GM18507 (cell line): ENCODE results near the gene TPBG.

ENCODE experiments used
- DNase-seq: peaks from one replicate; pipeline ENCODE4 v3.0.0; 2011; ENCODE audit warnings: low read depth; ENCODE audit not compliant: insufficient read length; ENCODE audit errors: extremely low spot score
- FAIRE-seq: peaks from 2 replicates; lab custom pipeline; 2011; peaks lifted over from hg19 to GRCh38; lab: Jason Lieb, UNC

The TPBG gene, protein sequence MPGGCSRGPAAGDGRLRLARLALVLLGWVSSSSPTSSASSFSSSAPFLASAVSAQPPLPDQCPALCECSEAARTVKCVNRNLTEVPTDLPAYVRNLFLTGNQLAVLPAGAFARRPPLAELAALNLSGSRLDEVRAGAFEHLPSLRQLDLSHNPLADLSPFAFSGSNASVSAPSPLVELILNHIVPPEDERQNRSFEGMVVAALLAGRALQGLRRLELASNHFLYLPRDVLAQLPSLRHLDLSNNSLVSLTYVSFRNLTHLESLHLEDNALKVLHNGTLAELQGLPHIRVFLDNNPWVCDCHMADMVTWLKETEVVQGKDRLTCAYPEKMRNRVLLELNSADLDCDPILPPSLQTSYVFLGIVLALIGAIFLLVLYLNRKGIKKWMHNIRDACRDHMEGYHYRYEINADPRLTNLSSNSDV

GRCh38 chr6:82363428-82364086 lies at the start of gene TPBG:
TPBG (plus strand) TSS chr6:82363817; CDS start chr6:82364962, 1,145 bp downstream.
- DNase-seq (no peak), FAIRE-seq (no peak)

GRCh38 chr6:82322386-82322785 lies 41.2 kb upstream of the TPBG start:
- DNase-seq: no peak
- no peak for FAIRE-seq

DNA sequence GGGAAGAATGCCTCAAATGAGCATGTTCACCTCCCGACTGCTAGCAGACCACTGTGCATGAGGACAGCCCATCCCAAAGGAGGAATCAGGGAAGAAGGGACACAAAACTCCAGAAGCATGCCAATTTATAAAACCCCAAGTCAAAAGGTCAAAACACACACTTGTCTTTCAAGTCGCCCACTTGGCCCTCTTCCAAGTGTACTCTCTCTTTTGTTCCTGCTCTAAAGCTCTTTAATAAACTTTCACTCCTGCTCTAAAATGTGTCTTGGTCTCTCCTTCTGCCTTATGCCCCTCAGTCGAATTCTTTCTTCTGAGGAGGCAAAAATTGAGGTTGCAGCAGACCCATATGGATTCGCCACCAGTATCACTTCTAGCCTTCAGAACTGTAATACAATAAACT lies 33.9 kb upstream of the TPBG start:
- no peak for FAIRE-seq
- no peak for DNase-seq

- FAIRE-seq: no peak
Measured at GRCh38 chr6:82330171-82330804, 33.3 kb upstream of the TPBG start.

GRCh38 chr6:82331031-82331773 lies 32.4 kb upstream of the TPBG start:
- DNase-seq: no peak
- FAIRE-seq: no peak

More at GRCh38 chr6:82330171-82330804, 33.3 kb upstream of the TPBG start:
- DNase-seq: no peak

DNA sequence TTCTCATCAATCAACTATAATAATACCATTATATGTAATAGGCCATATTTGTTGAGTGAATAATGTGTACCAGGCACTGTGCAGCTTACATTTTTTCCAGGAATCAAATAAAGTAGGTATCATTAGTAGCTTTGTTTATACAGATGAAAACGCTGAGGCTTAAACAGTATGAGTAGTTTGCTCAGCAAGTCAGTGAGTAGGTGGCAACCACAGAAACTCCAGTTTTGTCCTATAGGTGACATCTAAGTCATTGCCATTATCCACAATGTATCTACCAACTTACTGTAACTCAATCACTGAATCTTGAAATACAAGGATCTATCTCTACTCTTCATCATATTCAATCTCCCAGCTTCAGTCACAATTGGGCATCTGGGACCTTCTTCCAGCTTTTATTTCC lies 29.8 kb upstream of the TPBG start:
- FAIRE-seq (no peak), DNase-seq (no peak)

- FAIRE-seq (no peak), DNase-seq (no peak)
Measured at GRCh38 chr6:82337688-82338257, 25.8 kb upstream of the TPBG start.

DNA sequence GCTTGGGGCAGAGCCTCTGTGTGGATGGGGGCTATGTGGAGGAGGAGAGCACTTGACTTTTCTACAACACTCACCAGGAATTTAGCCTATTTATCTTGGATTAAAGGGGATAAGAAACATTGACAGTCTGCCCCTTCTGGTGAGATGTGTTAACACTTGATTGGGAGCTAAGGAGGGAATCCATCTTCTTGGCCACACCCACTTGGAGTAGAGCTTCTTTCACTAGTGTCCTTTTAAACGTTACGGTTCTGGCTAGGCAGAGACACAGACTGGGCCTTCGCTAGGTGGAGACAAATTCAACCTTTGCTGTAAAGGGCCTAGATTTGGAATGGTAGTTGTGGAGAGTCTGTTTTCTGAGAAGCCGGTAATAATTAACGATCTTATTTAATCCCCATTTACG lies 15.5 kb upstream of the TPBG start:
- DNase-seq (no peak), FAIRE-seq (no peak)

- no peak for FAIRE-seq
- DNase-seq: no peak
Measured at GRCh38 chr6:82353848-82354247, 9.8 kb upstream of the TPBG start.

DNA sequence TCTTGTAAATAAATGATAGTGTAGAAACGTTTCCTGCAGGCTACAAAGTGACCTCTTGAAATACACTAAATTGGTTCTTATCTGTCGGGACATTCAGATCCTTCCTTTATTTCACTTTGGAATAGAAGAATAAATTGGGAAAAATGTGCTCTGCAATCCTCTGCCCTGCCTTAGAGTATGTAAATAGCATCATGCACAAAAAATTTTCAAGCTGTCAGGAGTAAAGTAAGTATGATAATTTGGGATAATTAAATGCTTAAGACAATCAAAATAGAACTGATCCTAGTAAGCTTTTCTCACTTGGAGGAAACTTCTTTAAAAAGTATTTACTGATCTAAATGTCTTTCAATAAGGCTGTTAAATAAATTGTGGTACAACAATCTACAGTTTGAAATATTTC lies 3.1 kb upstream of the TPBG start:
- DNase-seq (no peak), FAIRE-seq (no peak)

DNA sequence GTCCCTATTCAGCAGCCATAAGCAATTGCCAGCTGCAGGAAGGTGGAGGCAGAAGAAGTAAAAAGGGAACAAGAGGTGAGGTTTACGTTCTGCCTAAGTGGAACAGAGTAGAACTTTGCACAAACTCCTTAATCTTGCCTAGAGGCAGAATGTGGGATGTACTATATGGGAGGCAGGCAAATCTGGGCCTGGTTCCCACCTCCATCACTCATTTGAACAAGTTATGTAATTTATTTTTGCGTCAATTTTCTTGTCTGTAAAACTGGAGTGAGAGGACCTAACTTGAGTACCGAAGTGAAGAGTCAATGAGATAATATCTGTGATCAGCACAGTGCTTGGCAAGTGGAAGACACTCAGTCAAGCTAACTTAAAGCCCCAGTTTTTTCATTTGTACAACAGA lies 2.0 kb upstream of the TPBG start:
- no peak for FAIRE-seq
- no peak for DNase-seq

DNA sequence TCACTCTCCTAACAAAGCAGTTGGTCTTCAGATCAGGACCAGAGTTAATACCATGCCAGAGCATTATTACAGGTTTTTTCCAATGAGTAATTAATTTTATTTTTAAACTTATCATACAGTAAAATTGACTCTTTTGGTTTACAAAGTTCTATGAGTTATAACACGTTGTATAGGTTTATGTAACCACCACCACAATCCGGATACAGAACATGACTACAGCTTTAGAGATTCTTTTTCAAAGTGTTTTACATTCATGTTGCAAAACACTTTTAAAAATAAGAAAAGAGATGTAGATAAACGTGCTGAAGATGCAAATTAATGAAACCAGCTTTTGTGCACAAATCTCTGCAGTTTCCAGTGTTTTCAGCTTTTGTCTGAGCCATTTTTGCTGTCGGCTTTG lies 1.5 kb upstream of the TPBG start:
- DNase-seq (no peak), FAIRE-seq (no peak)

DNA sequence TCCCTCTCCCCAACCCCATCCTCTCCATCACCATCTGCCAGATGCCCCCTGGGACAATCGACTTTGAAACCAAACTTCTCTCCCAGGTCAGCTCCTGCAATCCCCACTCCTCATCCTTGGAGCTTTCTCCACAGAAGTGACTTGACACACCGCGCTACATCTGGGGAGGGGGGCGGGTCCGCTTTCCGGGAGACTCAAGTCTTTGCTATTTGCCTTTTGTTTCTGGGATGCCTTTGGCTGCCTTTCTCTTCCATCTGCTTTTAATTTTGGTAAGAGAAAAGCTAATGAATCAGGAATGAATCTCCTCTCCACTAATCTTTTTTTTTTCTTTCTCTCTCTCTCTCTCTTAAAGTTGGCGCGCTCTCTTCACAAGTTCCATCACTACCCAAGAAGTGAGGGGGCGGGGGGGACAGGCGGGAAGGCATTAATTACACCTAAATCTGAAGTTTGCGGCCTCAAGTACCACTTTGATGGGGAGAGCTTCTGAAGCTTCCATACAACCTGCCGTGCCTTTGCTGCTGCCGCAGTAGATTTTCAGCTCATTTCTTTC lies 664 bp upstream of the TPBG start:
- no peak for DNase-seq

DNA sequence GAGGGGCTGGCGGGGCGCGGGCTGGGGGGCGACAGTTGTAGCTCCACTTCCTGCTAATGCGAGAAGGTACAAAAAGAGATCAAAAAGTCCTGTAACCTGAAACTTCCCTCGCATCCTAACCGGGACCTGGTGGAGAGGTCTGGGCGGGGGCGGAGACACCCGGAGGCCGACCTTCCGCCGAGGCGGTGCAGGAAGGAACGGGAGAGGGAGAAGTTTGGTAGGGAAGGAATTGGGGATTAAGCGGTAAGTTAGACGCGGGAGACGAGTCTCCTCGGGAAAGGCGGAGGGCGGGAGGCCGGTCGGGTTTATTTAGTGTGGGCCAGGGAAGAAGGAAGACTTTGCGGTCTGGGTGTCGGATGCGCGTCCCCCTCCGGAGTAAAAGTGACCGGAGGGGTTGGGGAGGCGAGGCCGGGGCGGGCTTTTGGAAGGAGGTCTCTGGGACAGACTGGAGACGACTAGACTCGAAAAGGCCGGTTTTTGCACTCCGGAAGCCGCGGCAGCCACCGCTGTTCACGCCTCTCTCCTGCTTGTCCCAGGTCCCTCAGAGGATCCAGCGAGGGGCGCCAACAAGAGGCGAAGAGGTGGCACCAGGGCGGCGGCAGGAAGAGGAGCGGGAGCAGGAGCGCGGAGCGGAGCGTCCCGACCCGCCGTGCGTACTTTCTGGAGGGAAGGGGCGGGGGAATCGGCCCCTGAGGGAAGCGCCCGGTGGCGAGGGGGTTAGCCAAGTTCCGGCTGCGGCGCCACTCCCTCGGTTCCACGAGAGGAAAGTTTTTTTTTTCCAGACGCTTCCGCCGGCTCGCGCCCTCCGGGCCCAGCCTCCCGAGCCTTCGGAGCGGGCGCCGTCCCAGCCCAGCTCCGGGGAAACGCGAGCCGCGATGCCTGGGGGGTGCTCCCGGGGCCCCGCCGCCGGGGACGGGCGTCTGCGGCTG lies 734 bp downstream of the TPBG start:
- no peak for DNase-seq

More for the DNA sequence above, 664 bp upstream of the TPBG start:
- no peak for FAIRE-seq

DNA sequence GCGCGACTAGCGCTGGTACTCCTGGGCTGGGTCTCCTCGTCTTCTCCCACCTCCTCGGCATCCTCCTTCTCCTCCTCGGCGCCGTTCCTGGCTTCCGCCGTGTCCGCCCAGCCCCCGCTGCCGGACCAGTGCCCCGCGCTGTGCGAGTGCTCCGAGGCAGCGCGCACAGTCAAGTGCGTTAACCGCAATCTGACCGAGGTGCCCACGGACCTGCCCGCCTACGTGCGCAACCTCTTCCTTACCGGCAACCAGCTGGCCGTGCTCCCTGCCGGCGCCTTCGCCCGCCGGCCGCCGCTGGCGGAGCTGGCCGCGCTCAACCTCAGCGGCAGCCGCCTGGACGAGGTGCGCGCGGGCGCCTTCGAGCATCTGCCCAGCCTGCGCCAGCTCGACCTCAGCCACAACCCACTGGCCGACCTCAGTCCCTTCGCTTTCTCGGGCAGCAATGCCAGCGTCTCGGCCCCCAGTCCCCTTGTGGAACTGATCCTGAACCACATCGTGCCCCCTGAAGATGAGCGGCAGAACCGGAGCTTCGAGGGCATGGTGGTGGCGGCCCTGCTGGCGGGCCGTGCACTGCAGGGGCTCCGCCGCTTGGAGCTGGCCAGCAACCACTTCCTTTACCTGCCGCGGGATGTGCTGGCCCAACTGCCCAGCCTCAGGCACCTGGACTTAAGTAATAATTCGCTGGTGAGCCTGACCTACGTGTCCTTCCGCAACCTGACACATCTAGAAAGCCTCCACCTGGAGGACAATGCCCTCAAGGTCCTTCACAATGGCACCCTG lies 1.6 kb downstream of the TPBG start:
- DNase-seq: no peak

More for the DNA sequence above, 734 bp downstream of the TPBG start:
- no peak for FAIRE-seq

DNA sequence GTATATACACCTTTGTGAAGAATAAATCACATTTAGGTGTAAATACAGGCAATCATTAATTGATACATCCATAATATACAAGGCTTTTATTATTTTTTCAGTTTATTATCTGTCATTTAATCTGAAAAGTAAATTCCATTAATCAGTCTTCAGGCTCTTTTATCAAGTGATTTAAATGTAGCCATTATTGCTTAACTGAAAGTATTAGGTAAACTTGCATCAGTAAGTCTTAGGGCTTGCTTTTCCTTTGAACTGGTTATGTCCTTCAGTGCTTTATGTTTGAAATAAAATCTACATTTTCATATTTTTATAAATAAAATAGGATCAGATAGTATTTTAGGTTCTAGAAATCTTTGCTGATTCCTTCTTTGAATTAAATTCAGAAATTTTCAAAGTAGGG lies 4.1 kb downstream of the TPBG start:
- FAIRE-seq (no peak), DNase-seq (no peak)

More for the DNA sequence above, 1.6 kb downstream of the TPBG start:
- no peak for FAIRE-seq

GRCh38 chr6:82370788-82371187 lies 7.2 kb downstream of the TPBG start:
- no peak for FAIRE-seq
- DNase-seq: no peak
